ENCODE results near the gene EPHA2. TPM values are rescaled to one million over a fixed set of nuclear protein-coding genes. Genes with fewer than 3 reads are reported as not detected.
"Not testable (repeated sequence)": the region's sequence is repeated elsewhere in the genome, so short reads cannot be mapped to it uniquely, and the experiment has no call there.

EPHA2 gene
- total and polyA plus RNA-seq, 12 donors, result 0.83 to 49.5 (median 14.8) TPM

- Histone ChIP-seq H3K27me3 (no peaks in the 10 kb centered on the region), H3K9me3 (replicated peaks in 1 of 3) (no peaks in the 10 kb centered on the region), H3K4me3 (no peak overlapping the region), H3K4me1 (replicated peaks in 1 of 2) (peaks cover 33 to 46% of the 10 kb centered on the region in 2 donors), H3K36me3 (replicated peaks in 1 of 2) (no peaks in the 10 kb centered on the region), H3K27ac (no peak overlapping the region)
- intact Hi-C loops (cut with DNase I), result no loop called here
- DNase-seq, result no peak
- TF ChIP-seq, protein P1, sequence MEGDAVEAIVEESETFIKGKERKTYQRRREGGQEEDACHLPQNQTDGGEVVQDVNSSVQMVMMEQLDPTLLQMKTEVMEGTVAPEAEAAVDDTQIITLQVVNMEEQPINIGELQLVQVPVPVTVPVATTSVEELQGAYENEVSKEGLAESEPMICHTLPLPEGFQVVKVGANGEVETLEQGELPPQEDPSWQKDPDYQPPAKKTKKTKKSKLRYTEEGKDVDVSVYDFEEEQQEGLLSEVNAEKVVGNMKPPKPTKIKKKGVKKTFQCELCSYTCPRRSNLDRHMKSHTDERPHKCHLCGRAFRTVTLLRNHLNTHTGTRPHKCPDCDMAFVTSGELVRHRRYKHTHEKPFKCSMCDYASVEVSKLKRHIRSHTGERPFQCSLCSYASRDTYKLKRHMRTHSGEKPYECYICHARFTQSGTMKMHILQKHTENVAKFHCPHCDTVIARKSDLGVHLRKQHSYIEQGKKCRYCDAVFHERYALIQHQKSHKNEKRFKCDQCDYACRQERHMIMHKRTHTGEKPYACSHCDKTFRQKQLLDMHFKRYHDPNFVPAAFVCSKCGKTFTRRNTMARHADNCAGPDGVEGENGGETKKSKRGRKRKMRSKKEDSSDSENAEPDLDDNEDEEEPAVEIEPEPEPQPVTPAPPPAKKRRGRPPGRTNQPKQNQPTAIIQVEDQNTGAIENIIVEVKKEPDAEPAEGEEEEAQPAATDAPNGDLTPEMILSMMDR (IDR thresholded peaks at IDR 0.05), result no peak
- 84 to 93% (median 89%) methylated on average over 8 to 19 of the region's 19 CpGs for WGBS, 4 donors
Observed at GRCh38 chr1:16171314-16172151, 15.7 kb upstream of the EPHA2 start.

DNA sequence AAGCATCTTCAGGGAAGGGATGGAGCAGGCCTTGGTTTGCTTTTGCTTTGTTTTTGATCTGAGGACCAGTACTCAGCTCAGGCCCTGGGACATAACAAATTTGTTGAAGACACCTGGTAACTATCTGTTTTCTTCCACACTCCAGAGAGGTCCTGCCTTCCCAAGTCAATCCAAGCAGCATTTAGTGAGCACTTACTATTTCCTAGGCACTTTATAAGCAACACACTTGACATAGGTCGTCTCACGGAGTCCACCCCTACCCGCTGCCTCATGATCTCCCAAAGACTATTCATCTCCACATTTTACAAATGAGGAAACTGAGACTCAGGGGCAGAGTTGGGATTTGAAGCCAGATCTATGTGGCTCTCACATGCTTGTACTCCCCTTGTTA lies 14.4 kb upstream of the EPHA2 start:
- TF ChIP-seq, protein P1 (IDR thresholded peaks at IDR 0.05), result no peak
- no peak for TF ChIP-seq POLR2A (IDR thresholded peaks at IDR 0.05)
- 94 to 97% (median 95%) methylated on average over 3 of the region's 3 CpGs for WGBS, 4 donors
- intact Hi-C loops (cut with DNase I), result no loop called here

DNA sequence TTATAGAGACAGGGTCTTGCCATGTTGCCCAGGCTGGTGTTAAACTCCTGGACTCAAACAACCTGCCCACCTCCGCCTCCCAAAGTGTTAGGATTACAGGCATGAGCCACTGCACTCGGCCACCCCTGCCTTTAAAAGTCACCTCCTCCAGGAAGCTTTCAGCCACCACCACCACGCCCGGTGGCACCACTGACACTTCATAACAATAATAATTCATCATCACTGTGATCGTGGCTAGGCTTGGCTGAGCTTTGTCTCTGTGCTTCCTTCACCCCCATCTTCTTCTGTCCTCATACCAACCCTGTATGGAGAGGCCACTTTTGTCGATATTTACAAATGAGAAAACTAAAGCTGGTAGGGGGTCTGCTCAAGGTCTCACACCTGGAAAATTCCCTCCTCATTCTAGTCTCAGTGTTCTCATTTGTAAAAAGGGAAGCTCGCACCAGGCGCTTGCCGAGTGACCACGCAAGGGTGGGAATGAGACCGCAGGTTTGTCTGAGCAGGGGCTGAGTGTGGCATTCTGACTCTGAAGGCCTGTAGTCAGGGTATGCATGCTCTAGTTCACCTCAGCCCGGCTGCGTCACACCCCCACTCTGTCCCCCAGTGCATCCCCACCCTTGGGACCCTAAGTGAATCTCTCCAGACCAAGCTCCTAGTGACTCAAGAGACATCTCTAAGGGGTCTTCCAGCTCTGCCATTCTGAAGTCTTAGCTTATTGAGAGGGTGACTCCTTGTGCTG lies 12.9 kb upstream of the EPHA2 start:
- Histone ChIP-seq H3K4me3 (no peak overlapping the region), H3K27ac (no peak overlapping the region), H3K4me1 (replicated peaks in 1 of 2) (peaks cover 13 to 19% of the 10 kb centered on the region in 2 donors), H3K9me3 (replicated peaks in 1 of 3) (no peaks in the 10 kb centered on the region), H3K36me3 (replicated peaks in 1 of 2) (no peaks in the 10 kb centered on the region), H3K27me3 (no peaks in the 10 kb centered on the region)
- intact Hi-C loops (cut with DNase I), result no loop called here
- WGBS, 4 donors, result 68 to 85% (median 76%) methylated on average over 11 to 13 of the region's 13 CpGs
- DNase-seq, result no peak
- TF ChIP-seq POLR2A (IDR thresholded peaks at IDR 0.05), result no peak
- TF ChIP-seq, protein P1 (IDR thresholded peaks at IDR 0.05), result no peak

More for the DNA sequence above, 14.4 kb upstream of the EPHA2 start:
- Histone ChIP-seq H3K9me3 (replicated peaks in 1 of 3) (no peaks in the 10 kb centered on the region), H3K4me1 (replicated peaks in 1 of 2) (peaks cover 21 to 34% of the 10 kb centered on the region in 2 donors), H3K27ac (no peak overlapping the region), H3K4me3 (no peak overlapping the region), H3K36me3 (replicated peaks in 1 of 2) (no peaks in the 10 kb centered on the region), H3K27me3 (no peaks in the 10 kb centered on the region)
- no peak for DNase-seq

- H3K9me3 ChIP-seq (replicated peaks in 1 of 3); DNase-seq; H3K36me3 ChIP-seq (replicated peaks in 1 of 2); intact Hi-C loops (cut with DNase I); H3K27ac ChIP-seq; H3K27me3 ChIP-seq: not testable (repeated sequence)
- peaks cover 7 to 12% of the 10 kb centered on the region in 2 donors for H3K4me1 ChIP-seq (replicated peaks in 1 of 2)
- WGBS, 4 donors, result 58 to 76% (median 73%) methylated on average over 6 to 10 of the region's 10 CpGs
- peak overlapping the region in 1 of 4 donors; percentile 56 for H3K4me3 ChIP-seq
Observed at GRCh38 chr1:16168144-16168495, 12.3 kb upstream of the EPHA2 start.

Measured in adrenal gland (tissue), 12 donors.